ENCODE results near the gene MGRN1.

DNA sequence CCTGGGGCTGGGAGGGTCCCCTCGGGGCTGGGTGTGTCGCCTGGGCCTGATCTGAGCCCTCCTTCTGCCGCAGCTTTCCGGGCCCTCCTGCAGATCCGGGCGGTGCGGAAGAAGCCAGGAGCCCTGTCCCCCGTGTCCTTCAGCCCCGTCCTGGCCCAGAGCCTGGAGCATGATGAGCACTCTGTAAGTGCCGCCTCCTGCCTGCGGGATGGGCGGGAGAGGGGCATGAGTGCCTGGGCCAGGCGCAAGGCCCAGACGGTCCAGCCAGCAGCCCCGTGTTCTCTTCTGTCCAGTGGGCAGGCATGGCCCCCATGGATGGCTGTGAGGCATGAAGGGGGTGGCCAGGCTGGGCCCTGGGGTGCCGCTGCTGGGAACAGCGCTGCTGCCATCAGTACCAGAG lies 52.8 kb downstream of the MGRN1 start:
- TF ChIP-seq, protein P1, sequence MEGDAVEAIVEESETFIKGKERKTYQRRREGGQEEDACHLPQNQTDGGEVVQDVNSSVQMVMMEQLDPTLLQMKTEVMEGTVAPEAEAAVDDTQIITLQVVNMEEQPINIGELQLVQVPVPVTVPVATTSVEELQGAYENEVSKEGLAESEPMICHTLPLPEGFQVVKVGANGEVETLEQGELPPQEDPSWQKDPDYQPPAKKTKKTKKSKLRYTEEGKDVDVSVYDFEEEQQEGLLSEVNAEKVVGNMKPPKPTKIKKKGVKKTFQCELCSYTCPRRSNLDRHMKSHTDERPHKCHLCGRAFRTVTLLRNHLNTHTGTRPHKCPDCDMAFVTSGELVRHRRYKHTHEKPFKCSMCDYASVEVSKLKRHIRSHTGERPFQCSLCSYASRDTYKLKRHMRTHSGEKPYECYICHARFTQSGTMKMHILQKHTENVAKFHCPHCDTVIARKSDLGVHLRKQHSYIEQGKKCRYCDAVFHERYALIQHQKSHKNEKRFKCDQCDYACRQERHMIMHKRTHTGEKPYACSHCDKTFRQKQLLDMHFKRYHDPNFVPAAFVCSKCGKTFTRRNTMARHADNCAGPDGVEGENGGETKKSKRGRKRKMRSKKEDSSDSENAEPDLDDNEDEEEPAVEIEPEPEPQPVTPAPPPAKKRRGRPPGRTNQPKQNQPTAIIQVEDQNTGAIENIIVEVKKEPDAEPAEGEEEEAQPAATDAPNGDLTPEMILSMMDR (IDR thresholded peaks at IDR 0.05; ENCODE audit: poor library complexity): no peak
- TF ChIP-seq EZH2phosphoT487 (IDR thresholded peaks at IDR 0.05; ENCODE audit: low read depth, severe bottlenecking, unreplicated experiment) (no peak), EZH2 (IDR thresholded peaks at IDR 0.05; ENCODE audit: borderline replicate concordance) (no peak)

All from hepatocyte (in vitro differentiated cells).